AG04450 (cell line): ENCODE measurements around the gene ENSA. TPM values are rescaled to one million over a fixed set of nuclear protein-coding genes. Genes with fewer than 3 reads are reported as not detected.
A peak's percentile ranks its signal among the peaks of the same experiment; 100 is the strongest.

ENCODE experiments used
- CTCF ChIA-PET: fragments of 300-600, 350-600 bp; formaldehyde crosslinking; extraction: SDS; loops from one replicate; lab custom pipeline; 2022; ENCODE audit warnings: antibody characterized with exemption, inconsistent platforms; lab: Charles Lee
- POLR2A ChIA-PET: fragments of 350-600 bp; formaldehyde crosslinking; extraction: SDS; loops from one replicate; lab custom pipeline; 2021; ENCODE audit warnings: antibody characterized with exemption, inconsistent platforms; lab: Yijun Ruan, JAX
- DNase-seq: peaks from one replicate; pipeline ENCODE4 v3.0.0-alpha.2; 2011; ENCODE audit warnings: low read depth, low spot score
- H3K27ac ChIP-seq: one replicate; pipeline ENCODE4 v1.5.1; 2012; ENCODE audit warnings: low read depth, low read length, control low read depth
- H3K27me3 ChIP-seq: one replicate; pipeline ENCODE4 v1.6.0; 2012; ENCODE audit warnings: low read length; ENCODE audit not compliant: control insufficient read depth, insufficient read depth
- H3K4me3 ChIP-seq: 2 replicates; pipeline ENCODE4 v1.5.1; 2011; ENCODE audit warnings: mild to moderate bottlenecking, low read depth, low read length, control low read depth
- H3K9me3 ChIP-seq: 2 replicates; pipeline ENCODE4 v1.5.1; 2012; ENCODE audit warnings: low read length; ENCODE audit not compliant: control insufficient read depth, insufficient read depth
- polyA minus RNA-seq: library from RNA; depleted of rRNA, polyadenylated mRNA; stranded (reverse); fragments of >200 nt; gene quantifications from 2 replicates; pipeline ENCODE4 v1.2.3, GENCODE V29; 2011; rRNA and poly(A)+ RNA removed
- polyA plus RNA-seq: library from polyadenylated mRNA; depleted of rRNA; stranded (reverse); fragments of >200 nt; gene quantifications from 2 replicates; pipeline ENCODE4 v1.2.3, GENCODE V29; 2011; rRNA removed
- TF ChIP-seq, protein P1 (sequence below): IDR thresholded peaks from 2 replicates; pipeline ENCODE4 v1.5.1; 2011; ENCODE audit warnings: low read depth, low read length, control low read depth, inconsistent platforms

The ENSA gene
- 40.7 and 53.7 TPM in 2 replicates for polyA plus RNA-seq
- 25.8 and 26.7 TPM in 2 replicates for polyA minus RNA-seq

GRCh38 chr1:150629115-150629928, at the start of gene ENSA:
Gene ENSA, minus strand, starts transcription at chr1:150629612. Its CDS starts 142 bp downstream, at chr1:150629470.
- Histone ChIP-seq H3K27me3 (no peaks in the 10 kb centered on the region), H3K4me3 (peak within 1 kb of the TSS; percentile 78), H3K27ac (peak within 1 kb of the TSS; percentile 89), H3K9me3 (no peaks in the 10 kb centered on the region)
- TF ChIP-seq, protein P1, sequence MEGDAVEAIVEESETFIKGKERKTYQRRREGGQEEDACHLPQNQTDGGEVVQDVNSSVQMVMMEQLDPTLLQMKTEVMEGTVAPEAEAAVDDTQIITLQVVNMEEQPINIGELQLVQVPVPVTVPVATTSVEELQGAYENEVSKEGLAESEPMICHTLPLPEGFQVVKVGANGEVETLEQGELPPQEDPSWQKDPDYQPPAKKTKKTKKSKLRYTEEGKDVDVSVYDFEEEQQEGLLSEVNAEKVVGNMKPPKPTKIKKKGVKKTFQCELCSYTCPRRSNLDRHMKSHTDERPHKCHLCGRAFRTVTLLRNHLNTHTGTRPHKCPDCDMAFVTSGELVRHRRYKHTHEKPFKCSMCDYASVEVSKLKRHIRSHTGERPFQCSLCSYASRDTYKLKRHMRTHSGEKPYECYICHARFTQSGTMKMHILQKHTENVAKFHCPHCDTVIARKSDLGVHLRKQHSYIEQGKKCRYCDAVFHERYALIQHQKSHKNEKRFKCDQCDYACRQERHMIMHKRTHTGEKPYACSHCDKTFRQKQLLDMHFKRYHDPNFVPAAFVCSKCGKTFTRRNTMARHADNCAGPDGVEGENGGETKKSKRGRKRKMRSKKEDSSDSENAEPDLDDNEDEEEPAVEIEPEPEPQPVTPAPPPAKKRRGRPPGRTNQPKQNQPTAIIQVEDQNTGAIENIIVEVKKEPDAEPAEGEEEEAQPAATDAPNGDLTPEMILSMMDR, result no peak
- ChIA-PET CTCF (interaction anchor here (1.1 to 3.6 kb wide), 3 partner anchors 9 to 184 kb away, joined by 4 to 20 read pairs (median 9); no protein-coding TSS in a partner anchor), POLR2A (interaction anchor here (0.6 to 1.7 kb wide), 12 partner anchors 16 to 374 kb away, joined by 3 to 40 read pairs (median 4); partner anchors contain the start of genes GOLPH3L and MCL1)
- DNase-seq, result peak; percentile 99

DNA sequence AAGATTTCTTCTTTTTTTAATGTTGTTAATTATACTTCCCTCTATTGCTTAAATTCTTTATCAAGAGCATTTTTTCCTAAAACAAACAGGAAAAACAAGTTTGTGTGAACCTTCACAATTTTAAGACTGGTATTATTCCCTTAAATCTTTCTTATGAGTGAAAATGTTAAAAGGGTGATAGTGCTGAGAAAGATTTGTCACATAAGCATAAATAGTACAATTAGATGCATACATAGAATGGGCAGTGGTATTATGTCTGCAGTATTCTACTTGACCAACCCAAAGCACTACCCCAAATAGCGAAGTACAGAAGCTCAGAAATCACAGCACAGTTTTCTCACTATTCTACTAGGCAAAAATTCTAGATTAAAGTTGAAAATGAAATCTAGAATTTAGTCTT, 49.6 kb upstream of the ENSA start:
- CTCF ChIA-PET, result no interaction called here
- no peak for DNase-seq
- Histone ChIP-seq H3K4me3 (no peak overlapping the region), H3K27me3 (no peaks in the 10 kb centered on the region), H3K27ac (no peak overlapping the region), H3K9me3 (no peaks in the 10 kb centered on the region)
- POLR2A ChIA-PET, result no interaction called here
- TF ChIP-seq, protein P1, result no peak

DNA sequence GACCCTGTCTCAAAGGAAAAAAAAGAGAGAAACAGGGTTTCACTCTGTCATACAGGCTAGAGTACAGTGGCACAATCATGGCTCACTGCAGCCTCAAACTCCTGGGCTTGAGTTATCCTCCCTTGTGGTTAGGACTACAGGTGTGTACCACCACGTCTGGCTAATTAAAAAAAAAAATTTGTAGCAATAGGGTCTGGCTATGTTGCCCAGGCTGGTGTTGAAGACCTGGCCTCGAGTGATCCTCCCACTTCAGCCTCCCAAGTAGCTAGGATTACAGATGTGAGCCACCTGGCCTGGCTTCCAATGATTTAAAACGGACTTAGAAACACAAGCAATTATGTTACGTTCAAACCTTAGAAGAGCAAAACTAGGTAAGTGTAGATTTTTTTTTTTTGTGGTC, 45.5 kb upstream of the ENSA start:
- ChIA-PET POLR2A (interaction anchor here (0.6 kb wide), 1 partner anchor 96 kb away, joined by 3 read pairs; the partner anchor contains the start of gene MCL1), CTCF (interaction anchor here (0.7 kb wide), 1 partner anchor 385 kb away, joined by 3 read pairs; the partner anchor contains the start of gene MLLT11)
- Histone ChIP-seq H3K27ac (no peak overlapping the region), H3K4me3 (no peak overlapping the region), H3K27me3 (no peaks in the 10 kb centered on the region), H3K9me3 (no peaks in the 10 kb centered on the region)
- DNase-seq, result no peak
- TF ChIP-seq, protein P1, result no peak

- Histone ChIP-seq H3K27me3 (no peaks in the 10 kb centered on the region), H3K4me3 (no peak overlapping the region), H3K9me3 (no peaks in the 10 kb centered on the region), H3K27ac (no peak overlapping the region)
- ChIA-PET CTCF (no interaction called here), POLR2A (no interaction called here)
- no peak for DNase-seq
- TF ChIP-seq, protein P1, result no peak
Measured at GRCh38 chr1:150663321-150663720, 33.9 kb upstream of the ENSA start.

DNA sequence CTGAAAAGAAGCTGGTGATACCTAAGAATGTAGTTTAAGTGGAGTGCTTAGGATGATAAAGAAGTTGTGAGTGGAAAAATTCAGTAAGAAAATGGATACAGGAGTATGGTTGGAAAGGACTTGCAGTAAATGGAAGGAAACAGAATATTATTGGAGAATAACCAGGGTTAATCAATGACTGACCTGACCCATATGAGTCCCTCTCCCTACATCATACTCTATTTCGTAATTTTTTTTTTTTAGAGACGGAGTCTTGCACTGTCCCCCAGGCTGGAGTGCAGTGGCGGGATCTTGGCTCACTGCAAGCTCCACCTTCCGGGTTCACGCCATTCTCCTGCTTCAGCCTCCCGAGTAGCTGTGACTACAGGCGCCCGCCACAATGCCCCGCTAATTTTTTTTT, 33.4 kb upstream of the ENSA start:
- Histone ChIP-seq H3K27me3 (no peaks in the 10 kb centered on the region), H3K4me3 (no peak overlapping the region), H3K27ac (no peak overlapping the region), H3K9me3 (no peaks in the 10 kb centered on the region)
- TF ChIP-seq, protein P1, result no peak
- CTCF ChIA-PET, result no interaction called here
- DNase-seq, result no peak
- POLR2A ChIA-PET, result no interaction called here
